ENCODE results near the gene CCS. TPM values are rescaled to one million over a fixed set of nuclear protein-coding genes. Genes with fewer than 3 reads are reported as not detected.

The CCS gene
- total and polyA plus RNA-seq, 9 of the 15 experiments (the other 6 are each of a cell fraction or from before 2014, with no cell fraction given): 1.1 to 46.6 (median 26.8) TPM

- peak in 2 of 3 experiments; percentile 14 to 84; a peak in 2 of 6 replicates for TF ChIP-seq ZBTB11 (CRISPR knock-in tag; IDR thresholded peaks at IDR 0.05)
- TF ChIP-seq ATF7 (IDR thresholded peaks at IDR 0.05): peak; percentile 84
- TF ChIP-seq JUN (IDR thresholded peaks at IDR 0.05; ENCODE audit: borderline replicate concordance, low read depth, low read length): no peak
- TF ChIP-seq JUN (CRISPR knock-in tag; IDR thresholded peaks at IDR 0.05; ENCODE audit: borderline replicate concordance): 0 out of 2 replicates have a peak, but pooled peaks have one; percentile 69
- TF ChIP-seq MEF2D (tag; conservative IDR thresholded peaks at IDR 0.05; ENCODE audit: low read depth): no peak
- TF ChIP-seq NR3C1 (CRISPR knock-in tag; IDR thresholded peaks at IDR 0.05): 0 out of 2 replicates have a peak, but pooled peaks have one; percentile 62
- peak; percentile 57 for TF ChIP-seq USF1 (CRISPR knock-in tag; IDR thresholded peaks at IDR 0.05)
- peak; percentile 80; the same call in 1 of the 2 replicates for TF ChIP-seq CBX1 (IDR thresholded peaks at IDR 0.05; ENCODE audit: low read depth)
- TF ChIP-seq ASH1L (IDR thresholded peaks at IDR 0.05; ENCODE audit: borderline replicate concordance, low read depth, partially characterized antibody): peak; percentile 95
- peak; percentile 78 for TF ChIP-seq RBM22 (IDR thresholded peaks at IDR 0.05; ENCODE audit: low read depth, low read length, poor library complexity, severe bottlenecking)
- TF ChIP-seq ZNF551 (CRISPR knock-in tag; IDR thresholded peaks at IDR 0.05): no peak
- 0 out of 2 replicates have a peak, but pooled peaks have one; percentile 11 for TF ChIP-seq RFX5 (IDR thresholded peaks at IDR 0.05; ENCODE audit: low read depth, low read length)
- TF ChIP-seq, protein P1, sequence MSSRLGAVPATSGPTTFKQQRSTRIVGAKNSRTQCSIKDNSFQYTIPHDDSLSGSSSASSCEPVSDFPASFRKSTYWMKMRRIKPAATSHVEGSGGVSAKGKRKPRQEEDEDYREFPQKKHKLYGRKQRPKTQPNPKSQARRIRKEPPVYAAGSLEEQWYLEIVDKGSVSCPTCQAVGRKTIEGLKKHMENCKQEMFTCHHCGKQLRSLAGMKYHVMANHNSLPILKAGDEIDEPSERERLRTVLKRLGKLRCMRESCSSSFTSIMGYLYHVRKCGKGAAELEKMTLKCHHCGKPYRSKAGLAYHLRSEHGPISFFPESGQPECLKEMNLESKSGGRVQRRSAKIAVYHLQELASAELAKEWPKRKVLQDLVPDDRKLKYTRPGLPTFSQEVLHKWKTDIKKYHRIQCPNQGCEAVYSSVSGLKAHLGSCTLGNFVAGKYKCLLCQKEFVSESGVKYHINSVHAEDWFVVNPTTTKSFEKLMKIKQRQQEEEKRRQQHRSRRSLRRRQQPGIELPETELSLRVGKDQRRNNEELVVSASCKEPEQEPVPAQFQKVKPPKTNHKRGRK (tag; IDR thresholded peaks at IDR 0.05): no peak
- TF ChIP-seq, protein P2, sequence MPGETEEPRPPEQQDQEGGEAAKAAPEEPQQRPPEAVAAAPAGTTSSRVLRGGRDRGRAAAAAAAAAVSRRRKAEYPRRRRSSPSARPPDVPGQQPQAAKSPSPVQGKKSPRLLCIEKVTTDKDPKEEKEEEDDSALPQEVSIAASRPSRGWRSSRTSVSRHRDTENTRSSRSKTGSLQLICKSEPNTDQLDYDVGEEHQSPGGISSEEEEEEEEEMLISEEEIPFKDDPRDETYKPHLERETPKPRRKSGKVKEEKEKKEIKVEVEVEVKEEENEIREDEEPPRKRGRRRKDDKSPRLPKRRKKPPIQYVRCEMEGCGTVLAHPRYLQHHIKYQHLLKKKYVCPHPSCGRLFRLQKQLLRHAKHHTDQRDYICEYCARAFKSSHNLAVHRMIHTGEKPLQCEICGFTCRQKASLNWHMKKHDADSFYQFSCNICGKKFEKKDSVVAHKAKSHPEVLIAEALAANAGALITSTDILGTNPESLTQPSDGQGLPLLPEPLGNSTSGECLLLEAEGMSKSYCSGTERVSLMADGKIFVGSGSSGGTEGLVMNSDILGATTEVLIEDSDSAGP (CRISPR knock-in tag; IDR thresholded peaks at IDR 0.05): no peak; the same call in 1 of the 2 replicates
- peak; percentile 68; the same call in 1 of the 2 replicates for TF ChIP-seq XRCC5 (IDR thresholded peaks at IDR 0.05; ENCODE audit: low read depth, low read length)
- peak; percentile 86 to 91 for TF ChIP-seq MNT (conservative IDR thresholded peaks at IDR 0.05)
- TF ChIP-seq TCFL5 (CRISPR knock-in tag; conservative IDR thresholded peaks at IDR 0.05): 0 out of 2 replicates have a peak, but pooled peaks have one; percentile 6
Observed at GRCh38 chr11:66616379-66617154, 23.6 kb downstream of the CCS start, which contains the start of gene RBM14 (continued).
